GM13976 (cell line): ENCODE results near the gene OSBPL3.

Source experiments
- DNase-seq: peaks from one replicate; pipeline ENCODE4 v3.0.0; 2012; ENCODE audit warnings: low spot score
- in situ Hi-C: fragments of 300-500 bp; cut with MboI; formaldehyde crosslinking; loops from one replicate; pipeline ENCODE4 v1.12.0; 2022; ENCODE audit warnings: low sequenced_read_pairs, mixed read lengths, inconsistent platforms; ENCODE audit not compliant: unreplicated experiment
- TF ChIP-seq, protein P1 (sequence below): IDR thresholded peaks from 2 replicates; pipeline ENCODE4 v1.5.1; 2012; ENCODE audit warnings: borderline replicate concordance, mild to moderate bottlenecking; ENCODE audit not compliant: insufficient read depth; ENCODE audit errors: extremely low read depth, missing control alignments, control extremely low read depth

Gene OSBPL3

GRCh38 chr7:24881623-24882022 lies 98.4 kb downstream of the OSBPL3 start:
- TF ChIP-seq, protein P1, sequence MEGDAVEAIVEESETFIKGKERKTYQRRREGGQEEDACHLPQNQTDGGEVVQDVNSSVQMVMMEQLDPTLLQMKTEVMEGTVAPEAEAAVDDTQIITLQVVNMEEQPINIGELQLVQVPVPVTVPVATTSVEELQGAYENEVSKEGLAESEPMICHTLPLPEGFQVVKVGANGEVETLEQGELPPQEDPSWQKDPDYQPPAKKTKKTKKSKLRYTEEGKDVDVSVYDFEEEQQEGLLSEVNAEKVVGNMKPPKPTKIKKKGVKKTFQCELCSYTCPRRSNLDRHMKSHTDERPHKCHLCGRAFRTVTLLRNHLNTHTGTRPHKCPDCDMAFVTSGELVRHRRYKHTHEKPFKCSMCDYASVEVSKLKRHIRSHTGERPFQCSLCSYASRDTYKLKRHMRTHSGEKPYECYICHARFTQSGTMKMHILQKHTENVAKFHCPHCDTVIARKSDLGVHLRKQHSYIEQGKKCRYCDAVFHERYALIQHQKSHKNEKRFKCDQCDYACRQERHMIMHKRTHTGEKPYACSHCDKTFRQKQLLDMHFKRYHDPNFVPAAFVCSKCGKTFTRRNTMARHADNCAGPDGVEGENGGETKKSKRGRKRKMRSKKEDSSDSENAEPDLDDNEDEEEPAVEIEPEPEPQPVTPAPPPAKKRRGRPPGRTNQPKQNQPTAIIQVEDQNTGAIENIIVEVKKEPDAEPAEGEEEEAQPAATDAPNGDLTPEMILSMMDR, result no peak
- no peak for DNase-seq
- in situ Hi-C loops, result no loop called here

GRCh38 chr7:24880886-24881285 lies 99.1 kb downstream of the OSBPL3 start:
- TF ChIP-seq, protein P1, result no peak
- in situ Hi-C loops, result no loop called here
- DNase-seq, result no peak

- no peak for DNase-seq
- TF ChIP-seq, protein P1, result no peak
- in situ Hi-C loops, result no loop called here
Observed at GRCh38 chr7:24879291-24879690, 100.7 kb downstream of the OSBPL3 start.

DNA sequence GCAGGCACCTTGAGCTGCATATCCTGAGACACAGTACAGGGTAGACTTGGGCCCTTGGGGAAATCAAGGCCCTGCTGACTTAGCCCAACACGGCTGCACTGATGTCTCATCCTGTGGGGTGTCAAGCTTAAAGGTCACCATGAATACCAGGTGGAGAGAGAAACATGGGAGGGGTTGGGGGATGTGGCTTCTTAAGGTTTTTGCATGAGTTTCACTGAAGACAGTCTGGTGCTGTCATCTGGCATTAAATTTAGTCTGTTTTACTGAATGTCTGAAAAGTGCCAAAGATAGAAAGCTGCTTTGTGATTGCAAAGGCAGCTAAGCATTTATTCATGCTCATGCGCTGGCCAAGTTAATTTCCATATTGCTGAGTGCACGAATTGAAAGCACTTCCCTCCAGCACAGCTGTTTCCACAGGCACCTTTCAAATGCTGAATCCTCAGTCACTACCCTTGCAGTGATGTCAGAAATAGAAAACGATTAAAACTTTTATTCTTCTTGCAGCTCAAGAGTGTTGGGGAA lies 102.1 kb downstream of the OSBPL3 start:
- DNase-seq, result no peak
- in situ Hi-C loops, result no loop called here
- TF ChIP-seq, protein P1, result no peak

DNA sequence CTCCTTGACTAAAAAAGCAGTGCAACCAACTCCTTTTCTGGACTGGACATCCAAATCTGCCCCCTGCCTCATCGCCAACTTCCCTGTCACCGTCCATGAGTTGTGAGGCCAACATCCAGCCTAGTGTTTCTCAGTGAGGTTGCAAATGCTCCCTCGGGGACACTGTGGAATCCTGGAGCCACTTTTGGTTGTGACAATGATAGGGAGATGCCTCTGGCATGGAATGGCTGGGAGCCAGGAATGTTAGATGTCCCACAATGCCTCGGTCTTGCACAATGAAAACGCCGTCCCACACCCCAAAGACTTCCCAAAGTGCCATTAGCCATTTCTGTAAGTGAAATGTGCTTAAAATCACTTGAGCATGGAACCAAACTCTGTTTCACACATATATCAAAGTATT lies 105.2 kb downstream of the OSBPL3 start:
- no peak for DNase-seq
- TF ChIP-seq, protein P1, result no peak
- in situ Hi-C loops, result no loop called here

DNA sequence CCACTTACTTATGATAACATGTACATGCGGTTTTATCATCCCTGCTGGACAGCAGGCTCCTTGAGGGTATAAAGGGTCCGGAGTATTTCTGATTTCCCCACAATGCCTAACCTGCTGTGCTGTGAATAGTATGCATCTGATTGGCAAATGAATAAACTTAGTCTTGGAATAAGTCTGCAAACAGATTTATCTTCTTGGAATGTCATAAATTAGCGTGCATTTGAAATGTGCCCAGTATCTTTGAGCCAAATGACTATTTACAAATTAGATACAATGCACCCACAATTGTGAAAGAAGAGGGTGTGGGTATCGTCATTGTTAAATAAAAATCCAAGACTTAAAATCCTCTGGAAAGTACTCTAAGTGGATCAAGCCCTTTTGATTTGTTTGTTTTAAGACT lies 106.0 kb downstream of the OSBPL3 start:
- TF ChIP-seq, protein P1, result no peak
- in situ Hi-C loops, result no loop called here
- DNase-seq, result no peak

DNA sequence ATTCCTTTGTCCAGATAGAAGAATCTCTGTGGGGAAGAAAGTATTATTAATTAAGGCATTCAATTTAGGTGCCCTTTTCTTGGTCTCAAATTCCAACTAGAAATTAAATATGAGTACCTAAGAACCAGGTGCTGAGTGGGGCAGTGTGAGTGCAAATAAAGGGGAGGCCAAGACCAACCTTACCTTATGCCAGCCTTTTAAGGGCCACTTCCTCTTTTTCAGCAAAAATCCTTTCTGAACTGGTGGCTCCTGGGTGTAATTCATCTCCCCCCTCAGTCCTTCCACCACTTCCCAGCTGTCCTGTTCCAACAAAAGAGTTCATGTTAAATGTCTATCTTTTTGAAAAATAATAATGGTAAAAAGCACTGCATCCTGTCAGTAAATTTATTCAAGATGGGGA lies 108.2 kb downstream of the OSBPL3 start:
- no peak for DNase-seq
- TF ChIP-seq, protein P1, result no peak
- in situ Hi-C loops, result no loop called here
